ENCODE measurements around the gene CRHR1. TPM values are rescaled to one million over a fixed set of nuclear protein-coding genes. Genes with fewer than 3 reads are reported as not detected.

Gene CRHR1
- total RNA-seq, 3 donors from 2014 or later (not counting 1 experiment from before 2014, with no cell fraction given), result not detected

DNA sequence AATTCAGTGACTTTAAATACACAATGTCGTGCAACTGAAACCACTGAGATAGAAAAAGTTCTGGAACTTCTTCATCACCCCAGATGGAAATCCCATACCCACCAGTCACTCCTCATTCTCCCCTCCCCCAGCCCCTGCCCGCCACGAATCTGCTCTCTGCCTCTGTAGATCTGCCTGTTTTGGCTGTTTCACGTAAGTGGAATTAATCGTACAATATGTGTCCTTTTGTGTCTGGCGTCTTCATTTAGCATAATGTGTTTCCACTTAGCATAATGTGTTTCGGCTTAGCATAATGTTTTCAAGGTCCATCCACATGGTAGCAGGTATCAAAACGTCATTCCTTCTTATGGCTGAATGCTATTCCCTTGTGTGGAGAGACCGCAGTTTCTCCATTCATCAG lies 57.1 kb downstream of the CRHR1 start:
- Mint-ChIP-seq H3K36me3 (no peaks in the 10 kb centered on the region), H3K4me1 (no peaks in the 10 kb centered on the region), H3K27ac (no peak overlapping the region), H3K4me3 (no peak overlapping the region), H3K9me3 (no peaks in the 10 kb centered on the region), H3K27me3 (ENCODE audit: low read depth in 2 of 2) (peaks cover 0 to 3% of the 10 kb centered on the region in 2 donors)
- WGBS (ENCODE audit: insufficient coverage), result 90% methylated on average over 9 of the region's 9 CpGs
- no peaks in the 10 kb centered on the region for H3K9me3 ChIP-seq (ENCODE audit: control insufficient read depth, insufficient read depth, low read length)
- no peak for ATAC-seq
- H3K36me3 ChIP-seq (ENCODE audit: control insufficient read depth, insufficient read depth, low read length), result no peaks in the 10 kb centered on the region
- no peak for TF ChIP-seq CTCF (IDR thresholded peaks at IDR 0.05)
- DNase-seq, result no peak
- intact Hi-C loops (cut with micrococcal nuclease), result no loop called here
- no peak overlapping the region for H3K4me3 ChIP-seq (ENCODE audit: low read length)
- H3K4me1 ChIP-seq (ENCODE audit: control insufficient read depth, insufficient read depth, low read length), result no peaks in the 10 kb centered on the region
- H3K27ac ChIP-seq (ENCODE audit: low read length), result no peak overlapping the region
- no peaks in the 10 kb centered on the region for H3K27me3 ChIP-seq (ENCODE audit: control insufficient read depth, insufficient read depth, low read length)

DNA sequence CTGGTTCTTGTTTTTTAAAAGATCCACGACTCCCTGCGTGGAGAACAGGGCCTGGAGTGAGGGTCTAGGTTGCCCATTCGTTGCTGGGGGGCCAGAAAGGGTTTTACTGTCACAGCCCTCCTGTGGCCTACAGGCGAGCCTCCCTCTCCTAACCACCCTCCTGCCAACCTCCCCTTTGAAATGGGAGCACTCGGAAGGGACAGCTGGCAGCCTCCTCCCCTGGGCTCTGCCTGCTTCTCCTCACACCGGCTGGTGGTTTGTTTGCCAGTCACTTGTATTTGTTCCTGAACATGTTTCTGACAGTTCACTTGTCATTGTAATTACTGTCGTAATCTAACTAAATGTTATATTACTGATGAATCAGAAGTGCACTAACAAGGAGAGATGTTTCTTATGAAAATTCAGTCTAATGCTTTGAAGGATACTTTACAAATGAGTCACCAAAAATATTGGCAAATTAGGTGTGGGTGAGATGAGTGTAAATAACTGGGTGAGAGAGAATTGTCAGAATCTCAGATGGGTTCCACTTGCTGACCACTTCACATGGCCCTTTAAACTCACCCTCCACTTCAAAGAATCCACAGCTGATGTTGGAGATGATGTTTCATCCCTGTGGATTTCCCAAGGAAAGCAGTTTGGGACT lies 57.9 kb downstream of the CRHR1 start:
- Histone ChIP-seq H3K27ac (ENCODE audit: low read length) (no peak overlapping the region), H3K4me3 (ENCODE audit: low read length) (no peak overlapping the region), H3K36me3 (ENCODE audit: control insufficient read depth, insufficient read depth, low read length) (no peaks in the 10 kb centered on the region), H3K9me3 (ENCODE audit: control insufficient read depth, insufficient read depth, low read length) (no peaks in the 10 kb centered on the region), H3K27me3 (ENCODE audit: control insufficient read depth, insufficient read depth, low read length) (no peaks in the 10 kb centered on the region), H3K4me1 (ENCODE audit: control insufficient read depth, insufficient read depth, low read length) (no peaks in the 10 kb centered on the region)
- intact Hi-C loops (cut with micrococcal nuclease), result no loop called here
- 63% methylated on average over 6 of the region's 7 CpGs for WGBS (ENCODE audit: insufficient coverage)
- Mint-ChIP-seq H3K27me3 (ENCODE audit: low read depth in 2 of 2) (peaks cover 0 to 3% of the 10 kb centered on the region in 2 donors), H3K4me1 (no peaks in the 10 kb centered on the region), H3K4me3 (no peak overlapping the region), H3K9me3 (no peaks in the 10 kb centered on the region), H3K36me3 (no peaks in the 10 kb centered on the region), H3K27ac (no peak overlapping the region)
- ATAC-seq (no peak), DNase-seq (no peak)
- no peak for TF ChIP-seq CTCF (IDR thresholded peaks at IDR 0.05)

GRCh38 chr17:45843722-45844121 lies 59.6 kb downstream of the CRHR1 start:
- intact Hi-C loops (cut with micrococcal nuclease), result no loop called here
- no peaks in the 10 kb centered on the region for H3K4me1 Mint-ChIP-seq
- no peaks in the 10 kb centered on the region for H3K27me3 ChIP-seq (ENCODE audit: control insufficient read depth, insufficient read depth, low read length)
- 94% methylated on average over 4 of the region's 4 CpGs for WGBS (ENCODE audit: insufficient coverage)
- H3K27me3 Mint-ChIP-seq (ENCODE audit: low read depth in 2 of 2), result peaks cover 0 to 3% of the 10 kb centered on the region in 2 donors
- no peak overlapping the region for H3K27ac ChIP-seq (ENCODE audit: low read length)
- H3K4me3 Mint-ChIP-seq, result no peak overlapping the region
- H3K27ac Mint-ChIP-seq, result no peak overlapping the region
- no peaks in the 10 kb centered on the region for H3K9me3 Mint-ChIP-seq
- H3K36me3 Mint-ChIP-seq, result no peaks in the 10 kb centered on the region
- H3K9me3 ChIP-seq (ENCODE audit: control insufficient read depth, insufficient read depth, low read length), result no peaks in the 10 kb centered on the region
- no peaks in the 10 kb centered on the region for H3K4me1 ChIP-seq (ENCODE audit: control insufficient read depth, insufficient read depth, low read length)
- H3K4me3 ChIP-seq (ENCODE audit: low read length), result no peak overlapping the region
- ATAC-seq (no peak), DNase-seq (no peak)
- no peaks in the 10 kb centered on the region for H3K36me3 ChIP-seq (ENCODE audit: control insufficient read depth, insufficient read depth, low read length)
- no peak for TF ChIP-seq CTCF (IDR thresholded peaks at IDR 0.05)
